ENCODE results near the gene TCAF2.
"Not testable (repeated sequence)": the region's sequence is repeated elsewhere in the genome, so short reads cannot be mapped to it uniquely, and the experiment has no call there.

DNA sequence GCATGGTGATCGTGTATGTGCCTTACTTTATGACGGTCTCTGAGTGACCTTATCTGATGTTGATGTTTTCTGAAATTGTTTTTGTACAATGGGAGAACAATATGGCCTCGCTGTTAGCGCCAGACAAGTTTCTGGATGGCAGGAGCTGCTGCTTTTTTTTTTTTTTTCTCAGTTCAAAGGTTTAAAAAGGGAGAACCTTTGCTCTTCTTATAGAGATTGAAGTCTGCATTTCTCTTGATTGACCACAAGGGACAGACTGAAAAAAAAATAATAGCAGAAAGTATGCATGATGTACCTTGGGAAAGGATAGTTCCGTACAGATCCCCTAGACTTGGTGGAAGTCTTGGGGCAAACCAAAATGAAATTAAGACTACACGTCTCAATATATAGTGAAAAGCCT, 5.2 kb upstream of the TCAF2 start:
- not testable (repeated sequence) for TF ChIP-seq EZH2 (IDR thresholded peaks at IDR 0.05; ENCODE audit: borderline replicate concordance, low read depth, low read length, poor library complexity, severe bottlenecking)
- TF ChIP-seq, protein P1, sequence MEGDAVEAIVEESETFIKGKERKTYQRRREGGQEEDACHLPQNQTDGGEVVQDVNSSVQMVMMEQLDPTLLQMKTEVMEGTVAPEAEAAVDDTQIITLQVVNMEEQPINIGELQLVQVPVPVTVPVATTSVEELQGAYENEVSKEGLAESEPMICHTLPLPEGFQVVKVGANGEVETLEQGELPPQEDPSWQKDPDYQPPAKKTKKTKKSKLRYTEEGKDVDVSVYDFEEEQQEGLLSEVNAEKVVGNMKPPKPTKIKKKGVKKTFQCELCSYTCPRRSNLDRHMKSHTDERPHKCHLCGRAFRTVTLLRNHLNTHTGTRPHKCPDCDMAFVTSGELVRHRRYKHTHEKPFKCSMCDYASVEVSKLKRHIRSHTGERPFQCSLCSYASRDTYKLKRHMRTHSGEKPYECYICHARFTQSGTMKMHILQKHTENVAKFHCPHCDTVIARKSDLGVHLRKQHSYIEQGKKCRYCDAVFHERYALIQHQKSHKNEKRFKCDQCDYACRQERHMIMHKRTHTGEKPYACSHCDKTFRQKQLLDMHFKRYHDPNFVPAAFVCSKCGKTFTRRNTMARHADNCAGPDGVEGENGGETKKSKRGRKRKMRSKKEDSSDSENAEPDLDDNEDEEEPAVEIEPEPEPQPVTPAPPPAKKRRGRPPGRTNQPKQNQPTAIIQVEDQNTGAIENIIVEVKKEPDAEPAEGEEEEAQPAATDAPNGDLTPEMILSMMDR (conservative IDR thresholded peaks at IDR 0.05; ENCODE audit: low read depth, low read length): not testable (repeated sequence)
